Osteocyte (in vitro differentiated cells): ENCODE results near the gene STIM2. TPM values are rescaled to one million over a fixed set of nuclear protein-coding genes. Genes with fewer than 3 reads are reported as not detected.
"Not testable (repeated sequence)": the region's sequence is repeated elsewhere in the genome, so short reads cannot be mapped to it uniquely, and the experiment has no call there.

Experiments used
- DNase-seq: peaks from one replicate; pipeline ENCODE4 v3.0.0; 2021; ENCODE audit warnings: mixed read lengths; ENCODE audit not compliant: unreplicated experiment; ENCODE audit errors: extremely low spot score
- H3K27ac Mint-ChIP-seq: one replicate; pipeline ENCODE4 v1.8.0; 2021; ENCODE audit warnings: mild to moderate bottlenecking, mixed read lengths; ENCODE audit not compliant: unreplicated experiment
- H3K27me3 Mint-ChIP-seq: one replicate; pipeline ENCODE4 v1.8.0; 2021; ENCODE audit warnings: mixed read lengths; ENCODE audit not compliant: unreplicated experiment
- H3K36me3 Mint-ChIP-seq: one replicate; pipeline ENCODE4 v1.8.0; 2021; ENCODE audit warnings: mixed read lengths; ENCODE audit not compliant: unreplicated experiment
- H3K4me1 Mint-ChIP-seq: one replicate; pipeline ENCODE4 v1.8.0; 2021; ENCODE audit warnings: mixed read lengths; ENCODE audit not compliant: unreplicated experiment
- H3K4me3 Mint-ChIP-seq: one replicate; pipeline ENCODE4 v1.8.0; 2021; ENCODE audit warnings: mild to moderate bottlenecking, moderate library complexity, mixed read lengths; ENCODE audit not compliant: unreplicated experiment
- H3K9me3 Mint-ChIP-seq: one replicate; pipeline ENCODE4 v1.8.0; 2021; ENCODE audit warnings: mixed read lengths; ENCODE audit not compliant: unreplicated experiment
- total RNA-seq: library from RNA; stranded (reverse); gene quantifications from 2 replicates; pipeline ENCODE4 v1.2.1, GENCODE V29; 2021
- TF ChIP-seq, protein P1 (sequence below): fragments of 200-600 bp; sonication (generic); IDR thresholded peaks from 2 replicates; pipeline ENCODE4 v1.5.0; 2021; ENCODE audit warnings: antibody characterized with exemption, mild to moderate bottlenecking, moderate library complexity

STIM2 gene
- total RNA-seq, 1 donor from 2014 or later, result 14.1 TPM

DNA sequence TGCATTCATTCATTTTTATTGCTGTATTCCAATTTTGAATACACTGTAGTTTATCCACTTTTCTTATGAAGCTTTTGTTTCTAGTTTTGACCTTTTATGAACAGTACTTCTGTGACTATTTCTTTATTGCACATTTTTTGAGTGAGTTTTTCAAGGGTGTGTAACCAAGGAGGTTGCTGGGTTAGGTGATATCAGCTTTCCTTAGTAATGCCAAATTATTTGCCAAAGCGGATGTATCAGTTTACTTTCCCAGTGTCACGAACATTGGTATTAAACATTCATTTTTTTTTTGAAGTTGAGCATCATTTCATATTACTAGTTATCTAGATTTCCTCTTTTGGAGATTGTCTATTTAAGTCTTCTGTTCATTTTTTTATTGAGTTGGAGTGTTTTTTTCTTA, 32.9 kb downstream of the STIM2 start:
- Mint-ChIP-seq H3K4me3 (no peak overlapping the region), H3K36me3 (no peaks in the 10 kb centered on the region), H3K4me1 (peaks cover 3% of the 10 kb centered on the region), H3K9me3 (no peaks in the 10 kb centered on the region), H3K27ac (no peak overlapping the region), H3K27me3 (no peaks in the 10 kb centered on the region)
- no peak for DNase-seq
- TF ChIP-seq, protein P1, sequence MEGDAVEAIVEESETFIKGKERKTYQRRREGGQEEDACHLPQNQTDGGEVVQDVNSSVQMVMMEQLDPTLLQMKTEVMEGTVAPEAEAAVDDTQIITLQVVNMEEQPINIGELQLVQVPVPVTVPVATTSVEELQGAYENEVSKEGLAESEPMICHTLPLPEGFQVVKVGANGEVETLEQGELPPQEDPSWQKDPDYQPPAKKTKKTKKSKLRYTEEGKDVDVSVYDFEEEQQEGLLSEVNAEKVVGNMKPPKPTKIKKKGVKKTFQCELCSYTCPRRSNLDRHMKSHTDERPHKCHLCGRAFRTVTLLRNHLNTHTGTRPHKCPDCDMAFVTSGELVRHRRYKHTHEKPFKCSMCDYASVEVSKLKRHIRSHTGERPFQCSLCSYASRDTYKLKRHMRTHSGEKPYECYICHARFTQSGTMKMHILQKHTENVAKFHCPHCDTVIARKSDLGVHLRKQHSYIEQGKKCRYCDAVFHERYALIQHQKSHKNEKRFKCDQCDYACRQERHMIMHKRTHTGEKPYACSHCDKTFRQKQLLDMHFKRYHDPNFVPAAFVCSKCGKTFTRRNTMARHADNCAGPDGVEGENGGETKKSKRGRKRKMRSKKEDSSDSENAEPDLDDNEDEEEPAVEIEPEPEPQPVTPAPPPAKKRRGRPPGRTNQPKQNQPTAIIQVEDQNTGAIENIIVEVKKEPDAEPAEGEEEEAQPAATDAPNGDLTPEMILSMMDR, result no peak

DNA sequence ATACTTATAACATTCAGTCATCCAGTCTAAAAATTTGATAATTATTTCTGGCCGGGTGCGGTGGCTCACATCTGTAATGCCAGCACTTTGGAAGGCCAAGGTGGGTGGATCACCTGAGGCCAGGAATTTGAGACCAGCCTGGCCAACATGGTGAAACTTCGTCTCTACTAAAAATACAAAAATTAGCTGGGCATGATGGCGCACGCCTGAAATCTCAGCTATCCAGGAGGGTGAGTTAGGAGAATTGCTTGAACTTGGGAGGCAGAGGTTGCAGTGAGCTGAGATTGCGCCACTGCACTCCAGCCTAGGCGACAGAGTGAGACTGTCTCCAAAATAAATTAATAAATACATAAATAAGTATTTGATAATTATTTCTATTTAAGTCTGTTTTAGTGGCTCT, 34.2 kb downstream of the STIM2 start:
- not testable (repeated sequence) for H3K27ac Mint-ChIP-seq, H3K4me1 Mint-ChIP-seq, H3K4me3 Mint-ChIP-seq, H3K9me3 Mint-ChIP-seq, DNase-seq, H3K27me3 Mint-ChIP-seq, H3K36me3 Mint-ChIP-seq

DNA sequence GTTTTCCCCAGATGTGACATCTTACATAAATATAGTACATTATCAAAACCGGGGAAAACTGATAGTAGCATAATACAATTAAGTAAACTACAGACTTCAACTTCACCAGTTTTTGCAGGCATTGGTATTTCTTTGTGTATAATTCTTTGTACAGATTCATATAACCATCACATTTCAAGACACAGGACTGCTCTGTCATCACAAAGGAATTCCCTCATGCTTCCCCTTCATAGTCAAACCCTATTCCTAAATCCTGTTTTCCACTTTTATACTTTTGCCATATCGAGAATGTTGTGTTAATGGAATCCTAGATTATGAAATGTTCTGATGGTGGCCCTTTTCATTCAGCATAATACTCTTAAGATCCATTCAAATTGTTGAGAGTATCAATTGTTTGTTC, 36.0 kb downstream of the STIM2 start:
- no peak overlapping the region for H3K4me3 Mint-ChIP-seq
- TF ChIP-seq, protein P1, result no peak
- no peaks in the 10 kb centered on the region for H3K36me3 Mint-ChIP-seq
- peaks cover 3% of the 10 kb centered on the region for H3K4me1 Mint-ChIP-seq
- no peaks in the 10 kb centered on the region for H3K27me3 Mint-ChIP-seq
- H3K27ac Mint-ChIP-seq, result no peak overlapping the region
- DNase-seq, result no peak
- no peaks in the 10 kb centered on the region for H3K9me3 Mint-ChIP-seq

DNA sequence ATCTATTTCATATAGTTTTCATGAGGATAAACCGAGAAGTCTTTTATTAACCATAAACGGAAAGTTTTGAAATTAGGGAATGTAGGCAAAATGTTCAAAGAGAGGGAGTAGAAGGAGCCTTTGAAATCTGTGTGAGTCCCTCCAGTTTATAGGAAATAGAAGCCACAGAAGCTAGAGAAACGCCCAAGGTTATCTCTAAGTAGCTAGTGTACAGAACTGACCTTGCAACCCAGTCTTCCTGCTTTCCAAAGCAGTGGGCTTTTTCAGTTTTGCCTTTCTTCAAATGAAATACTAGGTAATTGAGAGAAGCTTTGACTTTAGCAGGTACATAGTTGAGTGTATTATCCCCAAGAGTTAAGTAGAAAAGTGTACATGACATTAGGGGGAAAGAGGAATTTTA, 39.4 kb downstream of the STIM2 start:
- Mint-ChIP-seq H3K27ac (no peak overlapping the region), H3K9me3 (no peaks in the 10 kb centered on the region), H3K4me1 (peaks cover 5% of the 10 kb centered on the region), H3K27me3 (no peaks in the 10 kb centered on the region), H3K36me3 (no peaks in the 10 kb centered on the region), H3K4me3 (no peak overlapping the region)
- no peak for DNase-seq
- TF ChIP-seq, protein P1, result no peak

DNA sequence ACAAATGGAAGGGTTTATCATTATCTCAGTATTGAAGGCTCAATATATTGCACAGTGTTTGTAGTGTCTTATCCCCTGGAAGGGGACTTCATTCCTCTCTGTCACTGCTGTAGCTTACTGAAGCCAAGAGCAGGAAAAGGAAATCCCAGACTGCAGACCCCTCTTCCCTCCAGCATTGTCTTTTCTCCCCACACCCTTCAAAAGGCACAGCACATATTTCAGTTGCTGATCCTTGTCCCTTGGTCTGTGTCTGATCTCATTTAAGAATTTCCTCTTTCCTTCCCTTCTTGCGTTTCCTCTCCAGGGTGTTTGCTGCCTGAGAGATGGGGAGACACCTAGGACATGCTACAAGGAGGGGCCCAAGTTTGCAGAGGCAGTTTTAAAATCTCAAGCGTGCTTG, 40.1 kb downstream of the STIM2 start:
- H3K4me1 Mint-ChIP-seq, result peaks cover 5% of the 10 kb centered on the region
- H3K36me3 Mint-ChIP-seq, result no peaks in the 10 kb centered on the region
- DNase-seq, result no peak
- H3K4me3 Mint-ChIP-seq, result no peak overlapping the region
- no peak overlapping the region for H3K27ac Mint-ChIP-seq
- no peaks in the 10 kb centered on the region for H3K9me3 Mint-ChIP-seq
- no peaks in the 10 kb centered on the region for H3K27me3 Mint-ChIP-seq
- TF ChIP-seq, protein P1, result no peak

DNA sequence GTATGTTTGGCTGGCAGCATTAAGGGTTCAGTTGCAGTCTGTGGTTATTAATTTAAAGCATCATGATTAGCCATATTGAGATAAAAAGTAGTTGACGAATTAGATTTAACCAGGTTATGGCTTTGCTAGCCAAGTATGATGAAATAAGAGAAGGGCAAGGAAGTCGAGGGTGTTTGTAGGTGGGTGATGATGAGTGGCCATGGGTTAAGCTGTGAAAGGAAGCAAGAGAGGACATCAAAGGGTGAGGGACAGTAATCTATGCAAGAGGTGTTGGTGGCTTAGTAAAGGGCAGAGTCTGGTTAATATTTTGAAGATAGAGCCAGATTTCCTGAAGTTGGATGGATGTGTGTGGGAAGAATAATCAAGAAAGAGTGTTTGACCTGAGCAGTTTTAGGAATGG, 44.5 kb downstream of the STIM2 start:
- no peak for DNase-seq
- peaks cover 6% of the 10 kb centered on the region for H3K4me1 Mint-ChIP-seq
- H3K36me3 Mint-ChIP-seq, result no peaks in the 10 kb centered on the region
- no peaks in the 10 kb centered on the region for H3K27me3 Mint-ChIP-seq
- H3K4me3 Mint-ChIP-seq, result no peak overlapping the region
- no peak overlapping the region for H3K27ac Mint-ChIP-seq
- H3K9me3 Mint-ChIP-seq, result no peaks in the 10 kb centered on the region
- TF ChIP-seq, protein P1, result no peak
